ENCODE measurements around the gene MMP24OS.

GRCh38 chr20:35297155-35297554 is 19.2 kb upstream of the MMP24OS start:
- TF ChIP-seq CTCF (IDR thresholded peaks at IDR 0.05) (no peak), EP300 (IDR thresholded peaks at IDR 0.05) (no peak), POLR2AphosphoS5 (IDR thresholded peaks at IDR 0.05) (no peak), POLR2A (IDR thresholded peaks at IDR 0.05) (no peak)
